ENCODE data around the gene SCN10A.

- TF ChIP-seq CTCF (IDR thresholded peaks at IDR 0.05), result no peak
- TF ChIP-seq POLR2A (IDR thresholded peaks at IDR 0.05), result no peak
Observed at GRCh38 chr3:38698061-38698460, 118.0 kb downstream of the SCN10A start.

All from right lobe of liver (tissue), 4 donors.